T1000 (cell line): ENCODE results near the gene ABL2.
"Not testable (repeated sequence)": the region's sequence is repeated elsewhere in the genome, so short reads cannot be mapped to it uniquely, and the experiment has no call there.

Experiments
- DNase-seq: peaks from one replicate; lab custom pipeline; 2025; ENCODE audit warnings: mixed read lengths; lab: John Stamatoyannopoulos, UW

The ABL2 gene

DNA sequence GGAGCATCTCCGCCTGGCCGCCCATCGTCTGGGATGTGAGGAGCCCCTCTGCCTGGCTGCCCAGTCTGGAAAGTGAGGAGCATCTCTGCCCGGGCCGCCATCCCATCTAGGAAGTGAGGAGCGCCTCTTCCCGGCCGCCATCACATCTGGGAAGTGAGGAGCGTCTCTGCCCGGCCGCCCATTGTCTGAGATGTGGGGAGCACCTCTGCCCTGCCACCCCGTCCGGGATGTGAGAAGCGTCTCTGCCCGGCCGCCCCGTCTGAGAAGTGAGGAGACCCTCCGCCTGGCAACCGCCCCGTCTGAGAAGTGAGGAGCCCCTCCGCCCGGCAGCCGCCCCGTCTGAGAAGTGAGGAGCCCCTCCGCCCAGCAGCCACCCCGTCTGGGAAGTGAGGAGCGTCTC, 94.3 kb downstream of the ABL2 start:
- not testable (repeated sequence) for DNase-seq

DNA sequence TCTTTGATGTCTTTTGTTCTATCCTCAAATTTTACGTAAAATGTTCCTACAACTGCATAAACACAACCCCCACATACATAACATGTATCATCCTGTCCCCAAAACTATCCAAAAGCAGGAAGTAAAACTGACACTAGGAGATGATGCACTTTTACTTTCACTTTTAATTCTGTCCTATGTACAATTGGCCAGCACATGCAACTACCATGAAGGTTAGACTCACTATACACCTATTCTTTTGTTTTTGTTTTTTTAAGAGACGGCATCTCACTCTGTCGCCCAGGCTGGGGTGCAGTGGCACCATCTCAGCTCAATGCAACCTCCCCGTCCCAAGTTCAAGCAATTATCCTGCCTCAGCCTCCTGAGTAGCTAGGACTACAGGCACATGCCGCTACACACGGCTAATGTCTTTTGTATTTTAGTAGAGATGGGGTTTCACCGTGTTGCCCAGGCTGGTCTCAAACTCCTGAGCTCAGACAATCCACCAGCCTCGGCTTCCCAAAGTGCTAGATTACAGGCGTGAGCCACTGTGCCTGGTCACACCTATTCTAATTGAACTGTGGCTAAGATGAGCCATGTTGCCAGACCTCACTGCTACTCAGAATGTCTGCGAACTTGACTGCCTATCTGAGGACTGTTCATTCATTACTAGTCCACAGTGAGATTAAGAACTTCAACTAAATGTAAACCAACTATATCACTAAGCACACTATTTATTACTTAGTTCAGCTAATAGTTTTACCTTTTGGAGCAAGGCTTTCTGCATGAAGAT, 99.6 kb downstream of the ABL2 start:
- DNase-seq = no peak

DNA sequence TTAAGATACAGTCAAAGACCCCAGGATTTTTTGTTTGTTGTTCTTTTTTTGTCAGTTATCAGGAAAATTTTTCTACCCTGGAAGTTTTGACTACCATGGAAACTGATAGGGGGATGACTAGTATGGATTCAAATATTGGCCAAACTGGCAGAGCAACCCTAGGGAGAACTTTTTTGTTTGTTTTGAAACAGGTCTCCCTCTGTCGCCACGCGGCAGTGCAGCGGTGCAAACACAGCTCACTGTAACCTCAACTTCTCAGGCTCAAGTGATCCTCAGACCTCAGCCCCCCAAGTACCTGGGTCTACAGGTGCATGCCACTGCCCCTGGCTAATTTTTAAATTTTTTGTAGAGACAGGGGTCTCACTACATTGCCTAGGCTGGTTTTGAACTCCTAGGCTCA, 101.0 kb downstream of the ABL2 start:
- no peak for DNase-seq

DNA sequence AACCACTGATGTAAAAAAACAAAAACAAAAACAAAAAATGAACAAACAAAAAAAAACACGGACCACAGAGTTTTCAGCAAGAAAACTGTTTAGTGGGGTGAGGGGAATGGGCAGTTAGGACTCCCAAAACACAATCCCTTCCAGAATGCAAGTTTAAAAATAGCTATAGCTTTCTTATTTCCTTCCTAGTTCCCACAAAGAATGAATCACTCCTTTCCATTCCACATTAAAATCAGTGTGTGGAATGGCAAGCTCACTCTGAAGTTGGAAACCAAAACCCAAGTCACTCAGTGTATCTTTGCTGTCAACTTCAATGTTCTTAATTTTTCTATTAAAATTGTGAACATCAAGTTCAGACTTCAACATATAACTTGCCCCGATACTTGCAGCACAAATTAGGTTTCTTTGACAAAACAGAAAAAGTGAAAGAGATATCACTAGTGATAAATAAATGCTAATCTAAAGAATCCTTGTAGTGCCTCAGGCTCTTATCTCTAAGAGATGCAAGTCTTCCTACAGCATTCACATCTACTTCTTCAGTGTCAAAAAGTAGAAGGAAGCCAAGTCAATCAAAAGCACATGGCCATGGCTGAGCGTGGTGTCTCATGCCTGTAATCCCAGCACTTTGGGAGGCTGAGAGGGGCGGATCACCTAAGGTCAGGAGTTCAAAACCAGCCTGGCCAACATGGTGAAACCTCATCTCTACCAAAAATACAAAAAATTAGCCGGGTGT, 102.1 kb downstream of the ABL2 start:
- DNase-seq = no peak

DNA sequence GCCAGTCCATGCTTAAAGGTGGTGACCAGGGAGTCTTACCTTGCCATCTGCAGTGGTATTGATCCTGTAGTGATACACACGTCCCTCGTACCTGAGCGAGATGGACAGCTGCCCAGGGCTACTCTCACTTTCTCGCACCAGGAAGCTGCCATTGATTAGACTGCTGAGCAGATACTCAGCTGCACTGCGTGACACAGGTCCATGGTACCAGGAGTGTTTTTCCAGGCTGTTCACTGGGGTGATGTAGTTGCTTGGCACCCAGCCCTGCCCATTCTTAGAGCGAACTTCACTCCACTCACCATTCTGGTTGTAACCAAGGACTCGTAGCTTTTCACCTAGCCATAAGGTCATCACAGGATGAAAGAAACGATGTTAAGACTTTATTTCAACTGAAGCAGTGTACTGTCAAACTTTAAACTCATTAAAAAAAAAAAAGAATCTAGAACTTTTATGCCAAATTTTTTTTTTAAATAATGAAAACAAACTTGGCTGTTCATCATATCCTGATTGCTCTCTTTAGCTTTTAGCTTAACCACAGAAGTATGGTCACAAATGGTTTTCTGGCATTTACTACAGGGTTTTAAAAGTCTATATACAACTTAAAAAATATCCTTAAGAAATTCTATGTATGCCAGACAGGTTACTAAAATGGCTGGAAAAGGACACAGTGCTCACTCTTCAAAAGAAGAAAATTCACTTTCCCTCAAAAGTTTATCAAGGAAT, 103.0 kb downstream of the ABL2 start:
- no peak for DNase-seq

DNA sequence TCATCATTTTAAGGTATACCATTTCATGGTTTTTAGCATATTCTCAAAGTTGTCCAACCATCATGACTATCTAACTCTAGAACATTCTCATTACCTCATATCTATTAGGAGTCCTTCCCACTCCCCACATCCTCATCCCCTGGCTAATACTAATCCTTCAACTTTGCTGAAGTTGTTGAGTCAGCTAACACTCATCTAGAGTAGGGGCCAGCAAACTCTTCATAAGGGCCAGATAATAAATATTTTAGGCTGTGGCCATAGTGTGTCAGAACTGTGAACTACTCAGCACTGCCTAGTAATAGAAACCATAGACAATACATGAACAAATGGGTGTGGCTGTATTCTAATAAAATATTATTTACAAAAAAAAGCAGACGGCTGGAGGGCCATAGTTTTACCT, 104.6 kb downstream of the ABL2 start:
- no peak for DNase-seq

DNA sequence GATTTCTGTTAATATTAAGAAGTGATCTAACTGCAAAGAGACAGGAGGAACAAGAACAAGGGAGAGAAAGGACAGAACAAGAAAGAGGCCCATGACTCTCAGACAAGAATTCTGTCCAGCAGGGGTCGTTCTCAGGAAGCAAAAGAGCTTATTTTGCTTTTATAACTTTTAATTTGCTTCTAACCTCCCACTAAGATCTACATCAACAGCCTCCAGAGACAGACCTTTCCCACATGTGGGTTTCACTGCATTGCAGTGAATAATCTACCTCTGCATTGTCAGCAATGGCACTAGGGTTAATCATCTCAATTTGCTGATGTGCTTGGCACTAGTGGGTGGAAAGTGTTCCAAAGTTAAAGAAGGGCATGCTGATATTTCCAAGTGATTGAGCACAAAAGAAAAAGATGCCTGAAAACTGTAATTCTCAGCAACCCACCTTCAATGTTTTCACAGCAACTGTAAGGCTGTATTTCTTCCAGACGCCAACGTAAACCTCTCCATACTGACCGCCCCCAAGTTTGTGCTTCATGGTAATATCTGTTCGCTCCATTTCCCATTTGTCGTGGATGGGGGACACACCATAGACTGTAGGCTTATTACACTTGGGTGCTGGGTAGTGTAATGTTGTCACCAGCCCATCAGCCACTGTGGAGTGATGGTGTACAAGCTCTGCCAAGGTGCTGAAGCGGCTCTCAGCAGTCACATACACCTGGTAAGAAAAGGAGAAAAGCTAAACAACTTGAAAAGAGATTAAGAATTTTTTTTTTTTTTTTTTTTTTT, 108.1 kb downstream of the ABL2 start:
- peak; percentile 15 for DNase-seq

DNA sequence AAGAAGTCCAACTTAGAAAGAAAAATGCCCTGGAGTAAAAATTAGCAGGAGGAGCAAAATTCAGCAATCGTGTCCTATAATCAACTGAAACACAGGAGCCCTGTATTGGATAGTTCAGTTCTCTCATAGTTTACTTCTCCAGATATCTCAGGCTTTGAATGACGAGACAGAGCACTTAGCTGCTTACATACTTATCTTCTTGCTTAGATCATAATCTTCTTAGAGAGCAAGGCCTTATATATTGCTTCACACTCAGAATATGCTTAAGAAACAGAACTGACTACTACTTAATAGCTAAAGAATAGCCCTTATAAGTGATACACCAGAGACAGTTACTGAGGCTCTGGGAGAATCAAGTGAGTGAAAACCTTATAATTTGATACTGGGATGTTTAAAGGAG, 108.7 kb downstream of the ABL2 start:
- no peak for DNase-seq

DNA sequence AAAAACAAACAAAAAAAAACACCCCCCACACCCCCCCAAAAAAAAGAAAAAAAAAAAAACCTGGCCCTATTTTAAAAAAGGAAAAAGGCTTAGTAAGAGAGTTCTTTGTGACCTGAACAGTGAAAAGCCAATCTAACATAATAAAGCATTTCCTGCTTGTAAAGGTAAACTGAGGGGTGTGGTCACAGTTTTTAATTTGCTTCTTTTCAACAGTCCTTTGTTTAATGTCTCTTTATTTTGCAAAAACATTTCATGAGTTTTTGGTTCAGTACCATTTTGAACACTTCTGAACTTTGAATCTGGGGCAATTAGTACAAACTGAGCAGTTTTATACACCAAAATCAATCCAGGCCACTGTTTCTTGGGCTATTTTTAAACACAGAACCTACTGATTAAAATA, 110.0 kb downstream of the ABL2 start:
- DNase-seq = no peak

DNA sequence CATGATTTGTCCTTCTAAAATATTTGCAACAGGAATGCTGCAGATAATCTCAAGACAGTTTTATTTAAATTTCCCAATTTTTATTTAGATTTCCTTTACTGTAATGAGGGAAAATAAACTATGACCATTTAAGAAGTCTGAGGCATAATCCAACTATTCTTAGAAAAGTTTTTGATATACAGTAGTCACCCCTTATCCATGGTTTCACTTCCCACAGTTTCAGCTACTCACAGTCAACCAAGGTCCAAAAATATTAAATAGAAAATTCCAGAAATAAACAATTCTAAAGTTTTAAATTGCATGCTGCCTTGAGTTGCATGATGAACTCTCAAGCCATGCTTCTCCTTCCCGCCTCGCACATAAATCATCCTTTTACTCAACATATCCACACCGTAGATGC, 114.3 kb downstream of the ABL2 start:
- DNase-seq = no peak

DNA sequence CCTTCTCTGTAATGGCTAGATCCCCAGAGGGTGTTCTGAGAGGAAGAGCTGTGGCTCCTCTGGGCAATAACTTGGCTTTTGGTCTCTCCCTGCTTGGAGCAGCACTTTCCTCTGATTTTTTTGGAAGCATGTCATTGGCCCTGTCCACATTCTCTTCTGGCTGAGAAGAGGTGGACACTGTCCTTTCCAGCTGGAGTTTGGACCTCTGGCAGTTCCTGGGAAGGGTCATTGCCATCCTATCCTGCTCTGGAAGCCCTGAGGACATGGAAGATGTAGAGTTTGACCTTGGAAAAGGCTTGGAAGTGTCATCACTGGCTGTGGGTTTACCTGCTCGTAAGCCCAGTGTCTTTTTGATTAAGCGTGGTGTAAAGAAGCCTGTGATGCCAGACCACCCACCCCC, 120.8 kb downstream of the ABL2 start:
- DNase-seq = no peak

DNA sequence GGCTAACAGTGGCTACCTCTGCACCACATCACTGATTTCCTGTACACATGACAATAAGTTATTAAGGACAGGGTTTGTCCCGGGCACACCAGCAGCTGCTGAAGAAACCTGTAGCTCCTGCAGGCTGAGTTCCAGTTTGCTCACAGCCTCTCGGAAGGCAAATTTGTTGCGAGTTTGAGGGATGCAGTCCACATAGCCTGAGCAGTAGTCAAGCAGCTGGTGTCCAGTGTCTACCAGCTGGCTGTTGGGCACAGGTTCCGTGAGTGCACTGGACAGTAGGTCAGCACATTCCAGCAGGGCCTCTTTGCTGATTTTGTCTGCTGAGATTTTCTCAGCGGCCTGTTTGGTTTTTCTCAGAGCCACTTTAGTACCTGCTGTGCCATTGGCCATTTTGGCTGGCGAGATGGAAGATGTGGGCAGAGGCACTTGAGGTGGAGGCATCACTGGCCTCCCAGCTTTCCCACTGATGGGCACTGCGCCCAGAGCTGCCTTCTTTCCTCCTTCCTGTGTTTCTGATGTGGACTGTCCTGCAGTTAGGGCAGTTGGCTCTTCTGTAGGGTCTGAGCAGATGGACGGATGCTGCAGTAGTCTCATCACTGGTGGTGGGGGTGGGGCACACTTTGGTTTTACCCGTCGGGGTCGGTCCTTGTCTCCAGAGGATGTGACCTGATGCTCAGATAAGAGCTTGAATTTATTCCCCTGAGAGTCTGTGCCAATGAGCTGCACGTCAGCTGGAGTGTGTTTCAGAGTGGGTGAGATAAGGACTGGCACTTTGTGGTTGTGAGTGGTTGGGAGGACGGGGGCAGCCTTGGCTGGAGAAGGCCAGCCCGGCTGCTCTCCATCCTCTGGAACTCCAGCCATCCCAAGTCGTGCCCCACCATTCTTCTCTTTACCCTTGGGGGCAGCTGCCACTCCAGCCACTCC, 121.5 kb downstream of the ABL2 start:
- DNase-seq = no peak

DNA sequence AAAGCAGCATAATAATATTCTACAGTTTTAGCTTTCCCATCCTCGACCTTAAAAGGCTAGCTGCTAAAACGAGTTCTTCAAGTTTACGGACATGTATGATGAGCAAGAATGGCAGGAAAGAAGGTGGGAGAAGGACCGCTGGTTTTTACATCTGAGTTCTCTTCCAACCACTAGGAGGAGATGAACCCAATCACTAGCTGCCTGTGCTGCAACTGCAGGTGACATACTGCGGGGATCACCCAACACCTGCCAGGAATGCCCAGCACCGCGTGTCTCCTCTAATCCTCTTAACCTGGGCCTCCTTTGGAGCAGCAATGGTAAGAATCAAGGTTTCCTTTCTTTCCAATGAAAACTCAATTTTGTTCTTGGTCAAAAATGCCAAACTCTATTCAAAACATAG, 124.1 kb downstream of the ABL2 start:
- no peak for DNase-seq

DNA sequence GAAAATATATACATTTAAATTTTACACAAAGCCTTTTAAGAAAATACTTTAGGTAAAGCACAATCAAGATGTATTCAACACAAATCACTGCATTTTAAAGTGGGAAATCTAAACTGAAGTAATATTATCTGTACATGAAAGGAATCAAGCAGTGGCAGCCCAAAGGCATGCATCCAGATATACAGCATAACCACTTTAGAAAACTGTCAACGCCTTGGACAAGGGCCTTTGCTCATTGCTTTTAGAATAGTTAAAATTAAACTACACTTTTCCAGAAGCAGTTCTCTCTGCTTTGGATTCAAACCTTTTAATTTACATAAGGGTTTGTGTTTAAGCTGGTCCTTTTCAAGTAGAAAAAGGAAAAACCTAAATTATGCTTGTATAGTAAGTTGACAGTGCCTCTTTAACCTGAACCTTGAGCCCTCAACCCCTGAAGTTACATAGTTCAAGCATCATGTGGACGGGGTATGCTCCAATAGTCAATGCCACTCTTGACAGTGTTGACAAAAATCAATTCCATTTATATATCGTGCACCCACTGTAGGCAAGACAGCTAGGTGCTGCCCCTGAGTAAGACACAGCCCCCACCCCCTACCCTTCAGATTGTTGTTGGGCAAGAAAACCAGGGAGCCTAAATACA, 124.7 kb downstream of the ABL2 start:
- DNase-seq = no peak

DNA sequence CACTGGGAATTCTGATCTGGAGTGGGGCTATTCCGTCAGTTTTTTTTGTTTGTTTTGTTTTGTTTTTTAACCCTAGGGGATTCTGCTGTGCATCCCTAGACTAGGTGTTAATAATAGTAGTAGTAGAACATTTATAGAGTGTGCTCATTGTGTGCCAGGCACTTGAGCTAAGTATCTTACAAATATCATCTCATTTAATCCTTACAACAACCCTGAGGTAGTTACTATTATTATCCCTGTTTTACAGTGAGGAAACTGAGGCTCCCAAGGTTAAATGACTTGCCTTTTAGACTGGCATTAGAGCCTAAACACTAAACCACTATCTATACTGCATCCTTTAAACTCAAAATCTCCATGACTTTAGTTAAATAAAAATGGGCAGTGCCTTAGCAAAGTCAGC, 125.5 kb downstream of the ABL2 start:
- no peak for DNase-seq

DNA sequence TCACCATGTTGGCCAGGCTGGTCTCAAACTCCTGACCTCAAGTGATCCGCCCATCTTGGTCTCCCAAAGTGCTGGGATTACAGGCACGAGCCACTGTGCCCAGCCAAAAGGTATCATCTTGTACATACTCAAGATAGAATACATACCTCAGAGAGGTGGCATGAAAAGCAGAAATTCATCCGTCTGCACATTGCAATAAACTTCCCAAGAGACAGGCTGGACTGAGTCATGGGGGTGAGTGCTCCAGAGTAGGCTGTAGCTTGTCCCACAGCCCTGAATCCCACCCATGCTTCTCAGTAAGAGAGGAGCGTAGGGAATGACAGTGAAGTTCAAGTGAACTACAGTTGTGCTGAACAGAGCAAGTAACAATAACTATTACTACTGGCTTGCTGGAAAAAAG, 127.9 kb downstream of the ABL2 start:
- DNase-seq = no peak

DNA sequence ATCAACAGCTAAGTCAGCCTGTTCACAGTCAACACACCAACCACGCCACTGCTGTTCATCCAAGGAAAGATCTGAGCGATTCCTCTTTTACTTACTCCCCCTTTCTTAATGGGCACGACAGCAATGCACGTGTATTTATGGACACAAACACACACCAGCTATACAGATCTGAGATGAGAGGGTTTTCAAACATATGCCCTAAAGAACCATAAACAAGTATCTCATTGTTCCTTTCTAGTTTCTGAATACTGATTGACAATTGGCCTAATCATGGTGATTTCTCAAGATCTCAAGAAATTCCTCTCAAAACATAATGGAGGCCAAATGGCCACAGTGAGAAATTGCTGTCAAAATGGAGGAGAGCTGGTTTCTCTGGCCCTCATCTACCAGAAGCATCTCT, 129.6 kb downstream of the ABL2 start:
- no peak for DNase-seq

DNA sequence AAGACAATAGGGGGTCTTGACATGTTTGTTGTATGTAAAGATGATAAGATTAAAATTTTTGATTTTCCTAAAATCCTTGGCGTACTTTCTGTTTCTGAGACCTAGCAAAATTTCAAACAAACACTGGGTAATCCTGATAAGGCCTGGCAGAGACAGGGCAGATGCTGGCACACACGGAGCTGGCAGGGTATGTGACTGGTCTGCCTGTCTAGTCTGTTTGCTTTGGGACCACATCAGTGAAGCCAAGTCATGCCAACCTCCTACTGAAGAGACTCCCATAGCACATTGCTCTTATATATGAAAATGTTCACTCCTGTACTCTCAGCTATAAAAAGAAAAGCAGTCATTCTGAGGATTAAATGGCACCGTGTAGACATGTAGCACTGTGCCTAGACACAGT, 133.6 kb downstream of the ABL2 start:
- DNase-seq = no peak

DNA sequence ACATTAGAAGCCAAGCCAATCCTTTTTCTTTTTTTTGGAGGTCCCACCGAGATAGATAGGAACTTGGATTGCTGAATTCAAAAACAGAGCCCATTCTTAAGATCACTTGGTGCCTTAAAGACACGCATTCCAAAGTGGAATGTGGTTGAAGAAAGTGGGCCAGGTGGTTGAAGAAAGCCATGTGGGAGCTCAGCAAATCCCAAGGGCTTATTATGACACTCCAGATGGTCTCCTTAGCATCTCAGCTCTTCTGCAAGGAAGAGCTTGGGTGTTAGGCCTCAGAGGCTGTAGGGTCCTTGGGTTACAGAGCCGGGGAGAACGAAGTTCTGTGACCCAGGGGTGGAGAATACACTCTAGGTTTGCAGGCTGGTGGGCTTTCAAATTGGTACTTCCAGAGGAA, 134.1 kb downstream of the ABL2 start:
- no peak for DNase-seq

DNA sequence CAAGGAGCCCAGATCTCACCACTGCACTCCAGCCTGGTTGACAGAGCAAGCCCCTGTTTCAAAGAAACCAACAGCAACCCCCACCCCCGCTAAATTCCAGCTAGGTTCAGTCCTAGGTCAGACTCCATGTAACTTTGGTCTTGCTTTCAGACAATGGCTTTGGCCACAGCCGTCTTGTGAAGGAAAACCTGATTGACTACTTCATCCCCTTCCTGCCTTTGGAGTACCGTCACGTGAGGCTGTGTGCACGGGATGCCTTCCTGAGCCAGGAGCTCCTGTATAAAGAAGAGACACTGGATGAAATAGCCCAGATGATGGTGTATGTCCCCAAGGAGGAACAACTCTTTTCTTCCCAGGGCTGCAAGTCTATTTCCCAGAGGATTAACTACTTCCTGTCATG, 134.7 kb downstream of the ABL2 start:
- DNase-seq = no peak
